ENCODE data around the gene SLC8A2. TPM values are rescaled to one million over a fixed set of nuclear protein-coding genes. Genes with fewer than 3 reads are reported as not detected.

Gene SLC8A2
- total RNA-seq, 2 donors from 2014 or later, result 0.09 to 2.2 TPM

- ATAC-seq (no peak), DNase-seq (no peak)
- intact Hi-C loops (cut with DNase I, micrococcal nuclease), result no loop called here
These were observed 34.8 kb upstream of the SLC8A2 start for GRCh38 chr19:47506459-47506858.

GRCh38 chr19:47505506-47505905 is 33.8 kb upstream of the SLC8A2 start:
- ATAC-seq (no peak), DNase-seq (no peak)
- intact Hi-C loops (cut with DNase I, micrococcal nuclease), result no loop called here

- ATAC-seq, result no peak
- no peak for DNase-seq
- intact Hi-C loops (cut with DNase I, micrococcal nuclease), result no loop called here
These were observed 32.1 kb upstream of the SLC8A2 start for GRCh38 chr19:47503826-47504150.

GRCh38 chr19:47503130-47503825 is 31.6 kb upstream of the SLC8A2 start:
- intact Hi-C loops (cut with DNase I, micrococcal nuclease), result no loop called here
- no peak for DNase-seq
- no peak for ATAC-seq

- intact Hi-C loops (cut with DNase I, micrococcal nuclease), result no loop called here
- no peak for ATAC-seq
- no peak for DNase-seq
These were observed 28.5 kb upstream of the SLC8A2 start for GRCh38 chr19:47499863-47500830.

- DNase-seq (no peak), ATAC-seq (no peak)
- intact Hi-C loops (cut with DNase I, micrococcal nuclease), result no loop called here
These were observed 27.7 kb upstream of the SLC8A2 start for GRCh38 chr19:47499371-47499770.

- ATAC-seq, result no peak
- intact Hi-C loops (cut with DNase I, micrococcal nuclease), result no loop called here
- no peak for DNase-seq
These were observed 26.9 kb upstream of the SLC8A2 start for GRCh38 chr19:47498561-47498960.

GRCh38 chr19:47497821-47498520 is 26.3 kb upstream of the SLC8A2 start:
- DNase-seq (no peak), ATAC-seq (no peak)
- intact Hi-C loops (cut with DNase I, micrococcal nuclease), result no loop called here

GRCh38 chr19:47497050-47497766 is 25.5 kb upstream of the SLC8A2 start:
- ATAC-seq, result peak; percentile 33
- DNase-seq, result no peak
- intact Hi-C loops (cut with DNase I, micrococcal nuclease), result no loop called here

GRCh38 chr19:47495478-47496372 is 24.0 kb upstream of the SLC8A2 start:
- intact Hi-C loops (cut with DNase I, micrococcal nuclease), result no loop called here
- DNase-seq (no peak), ATAC-seq (no peak)

- intact Hi-C loops (cut with DNase I, micrococcal nuclease), result no loop called here
- peak; percentile 52 for ATAC-seq
These were observed 23.0 kb upstream of the SLC8A2 start for GRCh38 chr19:47494729-47495128.

GRCh38 chr19:47494211-47494547 is 22.5 kb upstream of the SLC8A2 start:
- no peak for DNase-seq
- intact Hi-C loops (cut with DNase I, micrococcal nuclease), result no loop called here
- ATAC-seq, result no peak

More at GRCh38 chr19:47494729-47495128, 23.0 kb upstream of the SLC8A2 start:
- peak in 1 of 2 donors; percentile 57 for DNase-seq

GRCh38 chr19:47493378-47494210 is 21.9 kb upstream of the SLC8A2 start:
- DNase-seq, result no peak
- intact Hi-C loops (cut with DNase I, micrococcal nuclease), result no loop called here
- ATAC-seq, result no peak

GRCh38 chr19:47492571-47493377 is 21.1 kb upstream of the SLC8A2 start:
- ATAC-seq, result no peak
- no peak for DNase-seq
- intact Hi-C loops (cut with DNase I, micrococcal nuclease), result no loop called here

- ATAC-seq, result no peak
- no peak for DNase-seq
- intact Hi-C loops (cut with DNase I, micrococcal nuclease), result no loop called here
These were observed 20.4 kb upstream of the SLC8A2 start for GRCh38 chr19:47492137-47492533.

- intact Hi-C loops (cut with DNase I, micrococcal nuclease), result no loop called here
- DNase-seq, result no peak
- no peak for ATAC-seq
These were observed 19.9 kb upstream of the SLC8A2 start for GRCh38 chr19:47491358-47492136.
